Right lobe of liver (tissue), 6 donors: ENCODE results near the gene OTOGL. TPM values are rescaled to one million over a fixed set of nuclear protein-coding genes. Genes with fewer than 3 reads are reported as not detected.

Experiments
- ATAC-seq, 4 donors: fragments of 200-7000 bp; cut with Tn5 transposase; one replicate each; pipeline ENCODE4 v1.9.1; 2020; ENCODE audit warnings: mild to moderate bottlenecking in 4 of 4, moderate library complexity in 4 of 4
- DNase-seq, 3 donors: peaks; one replicate each; pipeline ENCODE4 v3.0.0-alpha.2; 2020
- H3K27ac ChIP-seq, 3 donors: fragments of 200-600 bp; one replicate each; pipeline ENCODE4 v1.8.0; 2022
- H3K27me3 ChIP-seq, 2 donors: fragments of 200-600 bp; one replicate each; pipeline ENCODE4 v1.8.0; 2022
- H3K36me3 ChIP-seq, 4 donors: fragments of 200-600 bp; sonication (generic) in 1 of 4; one replicate each; pipeline versions ENCODE4 v1.5.1 to v1.8.0; 2017 to 2022; ENCODE audit warnings: control low read depth in 1 of 4
- H3K4me1 ChIP-seq, 4 donors: fragments of 200-600 bp; sonication (generic) in 1 of 4; one replicate each; pipeline versions ENCODE4 v1.5.1 to v1.8.0; 2017 to 2022; ENCODE audit warnings: control low read depth in 1 of 4
- H3K4me3 ChIP-seq, 3 donors: fragments of 200-600 bp; one replicate each; pipeline ENCODE4 v1.8.0; 2022
- H3K9me3 ChIP-seq, 4 donors: fragments of 200-600 bp; sonication (generic) in 1 of 4; one replicate each; pipeline versions ENCODE4 v1.5.1 to v1.8.0; 2017 to 2022; ENCODE audit warnings: control low read depth in 1 of 4
- CTCF ChIP-seq, 4 donors: fragments of 200-600 bp in 3 of 4; fragments of 450-650 bp in 1 of 4; IDR thresholded peaks; one replicate each; pipeline versions ENCODE4 v1.5.1 to v1.8.0; 2016 to 2022; ENCODE audit warnings: antibody characterized with exemption in 4 of 4, mild to moderate bottlenecking in 2 of 4
- POLR2A ChIP-seq: fragments of 450-650 bp; IDR thresholded peaks from one replicate; pipeline ENCODE4 v1.6.1; 2017; ENCODE audit warnings: antibody characterized with exemption, mild to moderate bottlenecking
- WGBS: methylation state at CpG from one replicate; pipeline ENCODE4 v1.1.6; 2018; ENCODE audit warnings: low coverage, low lambda C conversion rate; ENCODE audit not compliant: insufficient coverage; ENCODE audit errors: missing lambda C conversion rate; 5-methylcytosine and 5-hydroxymethylcytosine counted together
- intact Hi-C, 2 donors: fragments of 100-400 bp; cut with DNase I; formaldehyde crosslinking; loops; one replicate each; pipeline versions ENCODE4 v1.11.2 to v1.14.1; 2022
- total RNA-seq, 6 experiments: library from RNA; depleted of rRNA in 2 of 6; stranded (reverse); fragments of >200 nt in 2 of 6; fragmentation: NEBNext Ultra II Directional in 3 of 6; extraction: Animal tissue kit (Norgen Biotek cat#: 25700) in 3 of 6; gene quantifications; one replicate each; pipeline versions ENCODE4 v1.1.0 to v1.2.4, GENCODE V29; 2016 to 2023
- donor health status: DM: no; HTN: yes; CAD: no.
- donor health status: DM: no; HTN: no; CAD: no.
- donor health status: DM: no; HTN: no; CAD: no.
- donor health status: DM: no; HTN: yes; CAD: no.
- donor health status: DM: no; HTN: yes; CAD: no.

Gene OTOGL
- total RNA-seq, 6 experiments from 2014 or later: 0.06 TPM; not detected in 5

- Histone ChIP-seq H3K9me3 (no peaks in the 10 kb centered on the region), H3K36me3 (no peaks in the 10 kb centered on the region), H3K27ac (no peak overlapping the region), H3K27me3 (no peaks in the 10 kb centered on the region), H3K4me3 (no peak overlapping the region), H3K4me1 (no peaks in the 10 kb centered on the region)
- no peak for DNase-seq
- intact Hi-C loops: no loop called here
- no peak for ATAC-seq
- TF ChIP-seq POLR2A (no peak), CTCF (IDR thresholded peaks at IDR 0.05) (no peak)
- 59% methylated on average over 2 of the region's 2 CpGs for WGBS
Measured at GRCh38 chr12:80151131-80151530, 51.8 kb downstream of the OTOGL start.

DNA sequence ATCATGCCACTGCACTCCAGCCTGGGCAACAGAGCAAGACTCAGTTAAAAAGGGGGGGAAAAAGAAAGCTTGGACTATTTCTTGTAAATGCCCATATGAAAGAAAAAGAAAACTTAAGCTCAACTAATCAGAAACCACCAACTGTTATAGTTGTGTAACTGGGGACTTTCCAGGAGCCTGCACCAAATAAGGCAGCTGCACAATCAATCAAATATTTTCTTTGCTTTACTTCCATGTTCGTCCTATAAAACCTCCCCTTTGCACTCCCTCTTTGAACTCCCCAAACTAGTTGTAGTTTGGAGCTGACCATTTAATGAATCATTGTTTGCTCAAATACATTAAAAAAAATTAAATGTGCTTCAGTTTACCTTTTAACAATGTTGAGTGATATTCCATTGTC lies 54.9 kb downstream of the OTOGL start:
- Histone ChIP-seq H3K27me3 (no peaks in the 10 kb centered on the region), H3K36me3 (no peaks in the 10 kb centered on the region), H3K9me3 (no peaks in the 10 kb centered on the region), H3K27ac (no peak overlapping the region), H3K4me3 (no peak overlapping the region), H3K4me1 (no peaks in the 10 kb centered on the region)
- no peak for TF ChIP-seq CTCF (IDR thresholded peaks at IDR 0.05)
- TF ChIP-seq POLR2A: no peak
- WGBS: 8% methylated on average over 1 of the region's 1 CpG
- intact Hi-C loops: no loop called here
- no peak for ATAC-seq
- DNase-seq: no peak

GRCh38 chr12:80156306-80156705 lies 57.0 kb downstream of the OTOGL start:
- ATAC-seq (no peak), DNase-seq (no peak)
- H3K36me3 ChIP-seq: no peaks in the 10 kb centered on the region
- 66% methylated on average over 4 of the region's 5 CpGs for WGBS
- no peak overlapping the region for H3K27ac ChIP-seq
- TF ChIP-seq POLR2A (no peak), CTCF (IDR thresholded peaks at IDR 0.05) (no peak)
- H3K9me3 ChIP-seq: no peaks in the 10 kb centered on the region
- H3K4me1 ChIP-seq: no peaks in the 10 kb centered on the region
- intact Hi-C loops: no loop called here
- H3K27me3 ChIP-seq: no peaks in the 10 kb centered on the region
- H3K4me3 ChIP-seq: no peak overlapping the region

- Histone ChIP-seq H3K27me3 (no peaks in the 10 kb centered on the region), H3K4me1 (no peaks in the 10 kb centered on the region), H3K27ac (no peak overlapping the region), H3K36me3 (no peaks in the 10 kb centered on the region), H3K4me3 (no peak overlapping the region), H3K9me3 (no peaks in the 10 kb centered on the region)
- no peak for DNase-seq
- no peak for TF ChIP-seq POLR2A
- TF ChIP-seq CTCF (IDR thresholded peaks at IDR 0.05): no peak
- intact Hi-C loops: no loop called here
- no peak for ATAC-seq
- WGBS: 21% methylated on average over 2 of the region's 2 CpGs
Measured at GRCh38 chr12:80157645-80158044, 58.3 kb downstream of the OTOGL start.

- ATAC-seq (no peak), DNase-seq (no peak)
- H3K36me3 ChIP-seq: no peaks in the 10 kb centered on the region
- intact Hi-C loops: no loop called here
- H3K27me3 ChIP-seq: no peaks in the 10 kb centered on the region
- TF ChIP-seq CTCF (IDR thresholded peaks at IDR 0.05) (no peak), POLR2A (no peak)
- H3K9me3 ChIP-seq: no peaks in the 10 kb centered on the region
- H3K4me1 ChIP-seq: no peaks in the 10 kb centered on the region
- 57% methylated on average over 4 of the region's 4 CpGs for WGBS
- H3K27ac ChIP-seq: no peak overlapping the region
- no peak overlapping the region for H3K4me3 ChIP-seq
Measured at GRCh38 chr12:80161612-80162011, 62.3 kb downstream of the OTOGL start.
